ENCODE measurements around the gene AP4B1.
"Not testable (repeated sequence)": the region's sequence is repeated elsewhere in the genome, so short reads cannot be mapped to it uniquely, and the experiment has no call there.

AP4B1 gene

GRCh38 chr1:113854234-113854633 lies 50.4 kb downstream of the AP4B1 start (continued):
- TF ChIP-seq ZC3H10 (CRISPR knock-in tag; IDR thresholded peaks at IDR 0.05) (no peak), ISL1 (CRISPR knock-in tag; IDR thresholded peaks at IDR 0.05) (no peak), ZFP30 (CRISPR knock-in tag; IDR thresholded peaks at IDR 0.05) (no peak)

DNA sequence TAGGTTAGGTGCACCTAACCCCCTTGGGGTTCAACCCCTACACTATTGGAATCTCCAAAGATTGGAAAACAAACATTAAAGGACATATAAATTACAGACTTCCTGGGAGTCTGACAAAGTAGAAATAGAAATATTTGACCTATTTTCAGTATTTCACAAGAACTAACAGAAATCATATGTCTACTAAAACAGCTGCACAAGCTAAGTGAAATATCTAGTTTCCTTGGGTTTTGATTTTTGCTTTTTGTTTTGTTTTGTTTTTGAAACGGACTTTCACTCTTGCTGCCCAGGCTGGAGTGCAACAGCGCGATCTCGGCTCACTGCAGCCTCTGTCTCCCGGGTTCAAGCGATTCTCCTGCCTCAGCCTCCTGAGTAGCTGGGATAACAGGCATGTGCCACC lies 51.9 kb downstream of the AP4B1 start:
- not testable (repeated sequence) for ATAC-seq

DNA sequence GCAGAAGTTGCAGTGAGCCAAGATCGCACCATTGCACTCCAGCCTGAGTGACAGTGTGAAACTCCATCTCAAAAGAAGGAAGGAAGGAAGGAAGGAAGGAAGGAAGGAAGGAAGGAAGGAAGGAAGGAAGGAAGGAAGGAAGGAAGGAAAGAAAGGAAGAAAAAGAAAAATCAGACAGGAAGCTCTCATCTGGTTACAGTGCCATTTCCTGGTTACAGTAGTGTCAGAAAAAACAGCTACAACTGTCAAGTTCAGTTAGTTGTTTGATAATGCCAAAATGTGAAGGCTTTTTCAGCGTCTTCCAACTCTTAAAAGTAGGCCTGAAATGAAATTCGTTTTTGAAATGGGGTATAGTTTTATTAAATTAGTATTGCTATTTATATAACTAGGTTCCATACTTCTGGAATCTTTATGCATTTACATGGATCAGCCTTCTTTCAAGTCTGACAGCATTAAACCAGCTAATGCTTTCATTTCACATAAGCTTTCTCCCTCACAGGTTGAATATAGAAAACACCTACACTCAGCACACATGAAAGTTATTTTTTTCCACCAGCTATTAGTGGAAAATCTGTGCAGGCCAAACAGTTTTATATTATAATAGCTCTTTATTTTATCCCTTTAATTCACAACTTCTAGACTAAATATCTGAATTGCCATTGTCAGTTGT lies 54.3 kb downstream of the AP4B1 start:
- no peak for ATAC-seq
- no peak for TF ChIP-seq ZFP3 (CRISPR knock-in tag; IDR thresholded peaks at IDR 0.05)
- no peak for TF ChIP-seq ZC3H10 (CRISPR knock-in tag; IDR thresholded peaks at IDR 0.05)
- TF ChIP-seq TOX (CRISPR knock-in tag; IDR thresholded peaks at IDR 0.05; ENCODE audit: borderline replicate concordance): no peak
- no peak for TF ChIP-seq ZNF565 (CRISPR knock-in tag; conservative IDR thresholded peaks at IDR 0.05; ENCODE audit: low read depth)
- no peak for TF ChIP-seq CREB5 (CRISPR knock-in tag; IDR thresholded peaks at IDR 0.05; ENCODE audit: low read depth)
- no peak for TF ChIP-seq ZFP30 (CRISPR knock-in tag; IDR thresholded peaks at IDR 0.05)
- no peak for TF ChIP-seq SNAI2 (CRISPR knock-in tag; IDR thresholded peaks at IDR 0.05)
- TF ChIP-seq ZNF8 (CRISPR knock-in tag; IDR thresholded peaks at IDR 0.05): no peak
- TF ChIP-seq, protein P1, sequence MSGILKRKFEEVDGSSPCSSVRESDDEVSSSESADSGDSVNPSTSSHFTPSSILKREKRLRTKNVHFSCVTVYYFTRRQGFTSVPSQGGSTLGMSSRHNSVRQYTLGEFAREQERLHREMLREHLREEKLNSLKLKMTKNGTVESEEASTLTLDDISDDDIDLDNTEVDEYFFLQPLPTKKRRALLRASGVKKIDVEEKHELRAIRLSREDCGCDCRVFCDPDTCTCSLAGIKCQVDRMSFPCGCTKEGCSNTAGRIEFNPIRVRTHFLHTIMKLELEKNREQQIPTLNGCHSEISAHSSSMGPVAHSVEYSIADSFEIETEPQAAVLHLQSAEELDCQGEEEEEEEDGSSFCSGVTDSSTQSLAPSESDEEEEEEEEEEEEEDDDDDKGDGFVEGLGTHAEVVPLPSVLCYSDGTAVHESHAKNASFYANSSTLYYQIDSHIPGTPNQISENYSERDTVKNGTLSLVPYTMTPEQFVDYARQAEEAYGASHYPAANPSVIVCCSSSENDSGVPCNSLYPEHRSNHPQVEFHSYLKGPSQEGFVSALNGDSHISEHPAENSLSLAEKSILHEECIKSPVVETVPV (CRISPR knock-in tag; IDR thresholded peaks at IDR 0.05): no peak
- no peak for TF ChIP-seq OSR1 (CRISPR knock-in tag; IDR thresholded peaks at IDR 0.05)
- no peak for TF ChIP-seq TCF4 (CRISPR knock-in tag; IDR thresholded peaks at IDR 0.05; ENCODE audit: borderline replicate concordance)
- TF ChIP-seq TSHZ2 (CRISPR knock-in tag; IDR thresholded peaks at IDR 0.05): no peak
- TF ChIP-seq BACH2 (CRISPR knock-in tag; IDR thresholded peaks at IDR 0.05; ENCODE audit: borderline replicate concordance): no peak
- no peak for TF ChIP-seq CSDC2 (CRISPR knock-in tag; IDR thresholded peaks at IDR 0.05)
- TF ChIP-seq PATZ1 (CRISPR knock-in tag; IDR thresholded peaks at IDR 0.05; ENCODE audit: borderline replicate concordance): no peak
- TF ChIP-seq ARNTL (CRISPR knock-in tag; IDR thresholded peaks at IDR 0.05; ENCODE audit: borderline replicate concordance, low read depth): no peak

DNA sequence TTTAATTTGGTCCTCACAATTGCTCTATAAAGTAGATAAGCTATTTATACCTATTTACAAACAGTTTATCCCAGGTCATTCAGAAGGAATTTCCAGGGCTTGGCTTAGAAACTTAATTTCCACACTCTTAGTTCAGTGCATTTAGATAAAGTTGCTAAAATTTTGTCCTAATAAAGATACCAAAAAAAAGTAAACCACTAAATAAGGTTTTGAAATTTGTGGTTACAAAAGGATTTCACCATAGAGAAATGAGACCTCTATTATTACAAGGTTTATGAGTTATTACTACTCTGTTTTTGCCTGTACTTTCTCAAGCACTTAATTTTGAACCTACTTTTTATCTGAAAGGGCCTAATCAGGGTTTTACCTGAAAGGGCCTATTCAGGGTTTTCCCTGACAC lies 55.5 kb downstream of the AP4B1 start:
- ATAC-seq: no peak
- TF ChIP-seq PATZ1 (CRISPR knock-in tag; IDR thresholded peaks at IDR 0.05; ENCODE audit: borderline replicate concordance): no peak
- TF ChIP-seq TOX (CRISPR knock-in tag; IDR thresholded peaks at IDR 0.05; ENCODE audit: borderline replicate concordance): no peak
- no peak for TF ChIP-seq PPARA (CRISPR knock-in tag; IDR thresholded peaks at IDR 0.05; ENCODE audit: borderline replicate concordance)
- TF ChIP-seq ZC3H10 (CRISPR knock-in tag; IDR thresholded peaks at IDR 0.05): no peak
- no peak for TF ChIP-seq OSR1 (CRISPR knock-in tag; IDR thresholded peaks at IDR 0.05)
- TF ChIP-seq ZNF565 (CRISPR knock-in tag; conservative IDR thresholded peaks at IDR 0.05; ENCODE audit: low read depth): no peak
- no peak for TF ChIP-seq TSHZ2 (CRISPR knock-in tag; IDR thresholded peaks at IDR 0.05)
- no peak for TF ChIP-seq ZFP3 (CRISPR knock-in tag; IDR thresholded peaks at IDR 0.05)
- TF ChIP-seq BACH2 (CRISPR knock-in tag; IDR thresholded peaks at IDR 0.05; ENCODE audit: borderline replicate concordance): no peak
- TF ChIP-seq POU6F1 (CRISPR knock-in tag; IDR thresholded peaks at IDR 0.05; ENCODE audit: borderline replicate concordance, low read depth): no peak
- no peak for TF ChIP-seq ZNF8 (CRISPR knock-in tag; IDR thresholded peaks at IDR 0.05)
- no peak for TF ChIP-seq ZNF70 (CRISPR knock-in tag; IDR thresholded peaks at IDR 0.05)
- TF ChIP-seq GLIS3 (CRISPR knock-in tag; IDR thresholded peaks at IDR 0.05): no peak
- no peak for TF ChIP-seq ISL1 (CRISPR knock-in tag; IDR thresholded peaks at IDR 0.05)
- no peak for TF ChIP-seq ZFP30 (CRISPR knock-in tag; IDR thresholded peaks at IDR 0.05)

Measured in SK-N-SH treated with all-trans-retinoic acid at 6 μM for 48 hours (cell line).